GM23248 (cell line): ENCODE results near the gene PRRX1.

Source experiments
- EZH2 ChIP-seq: fragments of 200-600 bp; sonication (generic); IDR thresholded peaks from 2 replicates; pipeline ENCODE4 v1.6.1; 2018; ENCODE audit warnings: antibody characterized with exemption, mild to moderate bottlenecking; ENCODE audit not compliant: insufficient read depth, poor library complexity, severe bottlenecking
- EZH2phosphoT487 ChIP-seq: fragments of 200-600 bp; sonication (generic); IDR thresholded peaks from 2 replicates; pipeline ENCODE4 v1.6.1; 2018; ENCODE audit warnings: antibody characterized with exemption, moderate library complexity, mild to moderate bottlenecking, low read depth; ENCODE audit not compliant: insufficient read depth

DNA sequence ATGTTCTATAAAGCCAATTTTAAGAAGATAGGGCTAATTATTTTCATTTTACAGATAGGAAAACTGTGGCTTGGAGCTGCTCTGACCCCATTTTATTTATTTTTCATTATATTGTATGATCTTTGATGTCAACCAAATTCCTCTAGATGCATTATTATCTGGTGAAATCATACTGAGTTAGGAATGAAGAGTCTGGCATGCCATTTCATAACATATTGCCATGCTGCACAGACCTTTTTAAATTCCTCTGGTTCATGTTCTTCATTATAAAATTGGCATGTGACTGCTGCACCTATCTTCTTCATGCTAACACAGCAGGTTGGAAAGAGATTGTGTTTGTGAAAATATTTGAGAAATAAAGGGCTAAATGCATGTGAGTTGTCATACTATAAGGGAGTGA is 12.7 kb downstream of the PRRX1 start:
- no peak for TF ChIP-seq EZH2
- no peak for TF ChIP-seq EZH2phosphoT487
